SK-N-SH treated with all-trans-retinoic acid at 6 μM for 48 hours (cell line): ENCODE results near the gene ZNF256.

Source experiments
- ATAC-seq: fragments of 200-7000 bp; cut with Tn5 transposase; 3 replicates; pipeline ENCODE4 v1.9.1; 2020; ENCODE audit warnings: mild to moderate bottlenecking, moderate library complexity
- BACH2 ChIP-seq: fragments of 250-450 bp; sonication (Bioruptor Pico); IDR thresholded peaks from 2 replicates; pipeline ENCODE4 v1.9.0; 2021; ENCODE audit warnings: mild to moderate bottlenecking, borderline replicate concordance
- CSDC2 ChIP-seq: fragments of 250-450 bp; sonication (Bioruptor Pico); IDR thresholded peaks from 2 replicates; pipeline ENCODE4 v1.5.0; 2020; ENCODE audit warnings: mild to moderate bottlenecking, moderate library complexity
- ESRRG ChIP-seq: fragments of 250-450 bp; sonication (Bioruptor Pico); IDR thresholded peaks from 2 replicates; pipeline ENCODE4 v1.6.1; 2021; ENCODE audit warnings: mild to moderate bottlenecking
- GLIS3 ChIP-seq: fragments of 250-450 bp; sonication (Bioruptor Pico); IDR thresholded peaks from 2 replicates; pipeline ENCODE4 v1.5.0; 2020; ENCODE audit warnings: mild to moderate bottlenecking, moderate library complexity
- ISL1 ChIP-seq: fragments of 250-450 bp; sonication (Bioruptor Pico); IDR thresholded peaks from 2 replicates; pipeline ENCODE4 v2.1.2; 2022; ENCODE audit warnings: mild to moderate bottlenecking, moderate library complexity
- OSR1 ChIP-seq: fragments of 250-450 bp; sonication (Bioruptor Pico); IDR thresholded peaks from 2 replicates; pipeline ENCODE4 v1.8.0; 2022; ENCODE audit warnings: moderate library complexity, mild to moderate bottlenecking, inconsistent platforms
- SNAI2 ChIP-seq: fragments of 250-450 bp; sonication (Bioruptor Pico); IDR thresholded peaks from 2 replicates; pipeline ENCODE4 v1.5.0; 2020; ENCODE audit warnings: mild to moderate bottlenecking, moderate library complexity
- TCF4 ChIP-seq: fragments of 250-450 bp; sonication (Bioruptor Pico); IDR thresholded peaks from 2 replicates; pipeline ENCODE4 v1.8.0; 2021; ENCODE audit warnings: mild to moderate bottlenecking, moderate library complexity, borderline replicate concordance
- TOX ChIP-seq: fragments of 250-450 bp; sonication (Bioruptor Pico); IDR thresholded peaks from 2 replicates; pipeline ENCODE4 v1.8.0; 2021; ENCODE audit warnings: mild to moderate bottlenecking, moderate library complexity, borderline replicate concordance
- ZFP3 ChIP-seq: fragments of 250-450 bp; sonication (Bioruptor Pico); IDR thresholded peaks from 2 replicates; pipeline ENCODE4 v1.5.0; 2020; ENCODE audit warnings: mild to moderate bottlenecking, moderate library complexity
- ZFP30 ChIP-seq: fragments of 450-650 bp; formaldehyde crosslinking; IDR thresholded peaks from 2 replicates; pipeline ENCODE4 v1.5.0; 2022; ENCODE audit warnings: mild to moderate bottlenecking, moderate library complexity
- ZNF565 ChIP-seq: fragments of 450-650 bp; formaldehyde crosslinking; conservative IDR thresholded peaks from 2 replicates; pipeline ENCODE4 v1.5.0; 2020; ENCODE audit warnings: low read depth, mild to moderate bottlenecking, moderate library complexity
- ZNF70 ChIP-seq: fragments of 450-650 bp; formaldehyde crosslinking; IDR thresholded peaks from 2 replicates; pipeline ENCODE4 v1.5.0; 2020; ENCODE audit warnings: mild to moderate bottlenecking, moderate library complexity
- ZNF8 ChIP-seq: fragments of 450-650 bp; formaldehyde crosslinking; IDR thresholded peaks from 2 replicates; pipeline ENCODE4 v1.5.0; 2020; ENCODE audit warnings: mild to moderate bottlenecking, moderate library complexity
- TF ChIP-seq, protein P1 (sequence below): fragments of 250-450 bp; sonication (Bioruptor Pico); IDR thresholded peaks from 2 replicates; pipeline ENCODE4 v1.5.1; 2020; ENCODE audit warnings: low read depth, mild to moderate bottlenecking, moderate library complexity
- TF ChIP-seq, protein P2 (sequence below): fragments of 250-450 bp; sonication (Bioruptor Pico); IDR thresholded peaks from 2 replicates; pipeline ENCODE4 v1.5.1; 2021; ENCODE audit warnings: mild to moderate bottlenecking, moderate library complexity
- TF ChIP-seq, protein P3 (sequence below): fragments of 250-450 bp; sonication (Bioruptor Pico); IDR thresholded peaks from 2 replicates; pipeline ENCODE4 v1.8.0; 2020; ENCODE audit warnings: mild to moderate bottlenecking, moderate library complexity, borderline replicate concordance
- TF ChIP-seq, protein P4 (sequence below): fragments of 250-450 bp; sonication (Bioruptor Pico); IDR thresholded peaks from 2 replicates; pipeline ENCODE4 v1.8.0; 2021; ENCODE audit warnings: low read depth, mild to moderate bottlenecking, moderate library complexity, borderline replicate concordance
- TF ChIP-seq, protein P5 (sequence below): fragments of 250-450 bp; sonication (Bioruptor Pico); IDR thresholded peaks from 2 replicates; pipeline ENCODE4 v1.5.0; 2020; ENCODE audit warnings: mild to moderate bottlenecking, moderate library complexity

Gene ZNF256

DNA sequence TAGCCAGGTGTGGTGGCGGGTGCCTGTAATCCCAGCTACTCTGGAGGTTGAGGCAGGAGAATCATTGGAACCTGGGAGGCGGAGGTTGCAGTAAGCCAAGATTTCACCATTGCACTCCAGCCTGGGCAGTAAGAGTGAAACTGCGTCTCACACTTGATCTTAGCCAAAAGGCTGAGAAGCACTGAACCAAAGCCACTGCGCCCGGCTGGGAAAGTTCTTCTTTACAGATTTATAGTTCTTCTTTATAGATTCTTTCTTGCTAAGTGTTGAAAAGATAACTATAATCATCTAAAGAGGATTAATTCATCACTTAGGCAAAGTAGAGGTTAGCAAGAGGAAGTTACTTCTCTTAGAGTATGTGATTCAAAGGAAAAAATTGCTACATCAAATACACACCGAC is 42.2 kb downstream of the ZNF256 start:
- no peak for ATAC-seq
- TF ChIP-seq ESRRG (CRISPR knock-in tag) (no peak), ISL1 (CRISPR knock-in tag) (no peak), CSDC2 (CRISPR knock-in tag) (no peak), TCF4 (CRISPR knock-in tag) (no peak), ZNF70 (CRISPR knock-in tag) (no peak), ZNF565 (CRISPR knock-in tag) (no peak), ZFP30 (CRISPR knock-in tag) (no peak), ZFP3 (no peak)
- TF ChIP-seq, protein P1, sequence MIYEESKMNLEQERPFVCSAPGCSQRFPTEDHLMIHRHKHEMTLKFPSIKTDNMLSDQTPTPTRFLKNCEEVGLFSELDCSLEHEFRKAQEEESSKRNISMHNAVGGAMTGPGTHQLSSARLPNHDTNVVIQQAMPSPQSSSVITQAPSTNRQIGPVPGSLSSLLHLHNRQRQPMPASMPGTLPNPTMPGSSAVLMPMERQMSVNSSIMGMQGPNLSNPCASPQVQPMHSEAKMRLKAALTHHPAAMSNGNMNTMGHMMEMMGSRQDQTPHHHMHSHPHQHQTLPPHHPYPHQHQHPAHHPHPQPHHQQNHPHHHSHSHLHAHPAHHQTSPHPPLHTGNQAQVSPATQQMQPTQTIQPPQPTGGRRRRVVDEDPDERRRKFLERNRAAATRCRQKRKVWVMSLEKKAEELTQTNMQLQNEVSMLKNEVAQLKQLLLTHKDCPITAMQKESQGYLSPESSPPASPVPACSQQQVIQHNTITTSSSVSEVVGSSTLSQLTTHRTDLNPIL (CRISPR knock-in tag) = no peak
- TF ChIP-seq, protein P2, sequence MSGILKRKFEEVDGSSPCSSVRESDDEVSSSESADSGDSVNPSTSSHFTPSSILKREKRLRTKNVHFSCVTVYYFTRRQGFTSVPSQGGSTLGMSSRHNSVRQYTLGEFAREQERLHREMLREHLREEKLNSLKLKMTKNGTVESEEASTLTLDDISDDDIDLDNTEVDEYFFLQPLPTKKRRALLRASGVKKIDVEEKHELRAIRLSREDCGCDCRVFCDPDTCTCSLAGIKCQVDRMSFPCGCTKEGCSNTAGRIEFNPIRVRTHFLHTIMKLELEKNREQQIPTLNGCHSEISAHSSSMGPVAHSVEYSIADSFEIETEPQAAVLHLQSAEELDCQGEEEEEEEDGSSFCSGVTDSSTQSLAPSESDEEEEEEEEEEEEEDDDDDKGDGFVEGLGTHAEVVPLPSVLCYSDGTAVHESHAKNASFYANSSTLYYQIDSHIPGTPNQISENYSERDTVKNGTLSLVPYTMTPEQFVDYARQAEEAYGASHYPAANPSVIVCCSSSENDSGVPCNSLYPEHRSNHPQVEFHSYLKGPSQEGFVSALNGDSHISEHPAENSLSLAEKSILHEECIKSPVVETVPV (CRISPR knock-in tag) = no peak

DNA sequence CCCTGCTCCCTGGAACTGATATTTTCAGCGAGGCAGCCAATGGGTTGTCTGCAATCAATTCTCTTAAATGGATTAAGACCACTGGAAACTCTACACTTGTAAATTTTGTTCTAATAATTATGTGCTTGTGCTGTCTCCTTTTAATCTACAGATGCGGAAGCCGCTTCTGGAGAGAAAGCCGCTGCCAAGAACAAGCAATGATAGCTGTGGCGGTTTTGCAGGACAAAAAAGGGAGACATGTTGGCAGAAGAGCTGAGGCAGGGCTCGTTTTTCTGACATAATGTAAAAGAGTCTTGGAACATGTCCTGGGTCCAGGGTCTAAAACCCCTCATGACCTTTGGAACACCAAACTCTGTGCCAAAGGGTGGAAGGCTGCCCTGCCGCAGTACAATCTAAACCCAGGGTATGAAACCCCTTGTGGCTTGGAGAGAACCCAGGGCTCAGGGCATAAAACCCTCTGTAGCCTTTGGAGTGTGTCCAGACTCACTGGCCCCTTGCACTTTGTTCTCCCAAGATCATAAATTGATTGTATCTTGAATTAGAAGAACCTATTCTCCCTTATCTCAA is 43.8 kb downstream of the ZNF256 start:
- TF ChIP-seq, protein P3, sequence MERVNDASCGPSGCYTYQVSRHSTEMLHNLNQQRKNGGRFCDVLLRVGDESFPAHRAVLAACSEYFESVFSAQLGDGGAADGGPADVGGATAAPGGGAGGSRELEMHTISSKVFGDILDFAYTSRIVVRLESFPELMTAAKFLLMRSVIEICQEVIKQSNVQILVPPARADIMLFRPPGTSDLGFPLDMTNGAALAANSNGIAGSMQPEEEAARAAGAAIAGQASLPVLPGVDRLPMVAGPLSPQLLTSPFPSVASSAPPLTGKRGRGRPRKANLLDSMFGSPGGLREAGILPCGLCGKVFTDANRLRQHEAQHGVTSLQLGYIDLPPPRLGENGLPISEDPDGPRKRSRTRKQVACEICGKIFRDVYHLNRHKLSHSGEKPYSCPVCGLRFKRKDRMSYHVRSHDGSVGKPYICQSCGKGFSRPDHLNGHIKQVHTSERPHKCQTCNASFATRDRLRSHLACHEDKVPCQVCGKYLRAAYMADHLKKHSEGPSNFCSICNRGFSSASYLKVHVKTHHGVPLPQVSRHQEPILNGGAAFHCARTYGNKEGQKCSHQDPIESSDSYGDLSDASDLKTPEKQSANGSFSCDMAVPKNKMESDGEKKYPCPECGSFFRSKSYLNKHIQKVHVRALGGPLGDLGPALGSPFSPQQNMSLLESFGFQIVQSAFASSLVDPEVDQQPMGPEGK (CRISPR knock-in tag) = no peak
- no peak for TF ChIP-seq ISL1 (CRISPR knock-in tag)
- no peak for TF ChIP-seq SNAI2 (CRISPR knock-in tag)
- TF ChIP-seq ZFP3 = no peak
- no peak for TF ChIP-seq OSR1
- TF ChIP-seq, protein P4, sequence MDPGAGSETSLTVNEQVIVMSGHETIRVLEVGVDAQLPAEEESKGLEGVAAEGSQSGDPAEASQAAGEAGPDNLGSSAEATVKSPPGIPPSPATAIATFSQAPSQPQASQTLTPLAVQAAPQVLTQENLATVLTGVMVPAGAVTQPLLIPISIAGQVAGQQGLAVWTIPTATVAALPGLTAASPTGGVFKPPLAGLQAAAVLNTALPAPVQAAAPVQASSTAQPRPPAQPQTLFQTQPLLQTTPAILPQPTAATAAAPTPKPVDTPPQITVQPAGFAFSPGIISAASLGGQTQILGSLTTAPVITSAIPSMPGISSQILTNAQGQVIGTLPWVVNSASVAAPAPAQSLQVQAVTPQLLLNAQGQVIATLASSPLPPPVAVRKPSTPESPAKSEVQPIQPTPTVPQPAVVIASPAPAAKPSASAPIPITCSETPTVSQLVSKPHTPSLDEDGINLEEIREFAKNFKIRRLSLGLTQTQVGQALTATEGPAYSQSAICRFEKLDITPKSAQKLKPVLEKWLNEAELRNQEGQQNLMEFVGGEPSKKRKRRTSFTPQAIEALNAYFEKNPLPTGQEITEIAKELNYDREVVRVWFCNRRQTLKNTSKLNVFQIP (CRISPR knock-in tag) = no peak
- no peak for TF ChIP-seq CSDC2 (CRISPR knock-in tag)
- no peak for TF ChIP-seq ZNF565 (CRISPR knock-in tag)
- TF ChIP-seq ESRRG (CRISPR knock-in tag) = no peak
- no peak for TF ChIP-seq ZNF70 (CRISPR knock-in tag)
- no peak for TF ChIP-seq ZNF8 (CRISPR knock-in tag)
- no peak for TF ChIP-seq TOX (CRISPR knock-in tag)
- no peak for TF ChIP-seq BACH2 (CRISPR knock-in tag)
- TF ChIP-seq GLIS3 (CRISPR knock-in tag) = no peak
- no peak for TF ChIP-seq ZFP30 (CRISPR knock-in tag)
- TF ChIP-seq, protein P1 (CRISPR knock-in tag) = no peak
- ATAC-seq = no peak

DNA sequence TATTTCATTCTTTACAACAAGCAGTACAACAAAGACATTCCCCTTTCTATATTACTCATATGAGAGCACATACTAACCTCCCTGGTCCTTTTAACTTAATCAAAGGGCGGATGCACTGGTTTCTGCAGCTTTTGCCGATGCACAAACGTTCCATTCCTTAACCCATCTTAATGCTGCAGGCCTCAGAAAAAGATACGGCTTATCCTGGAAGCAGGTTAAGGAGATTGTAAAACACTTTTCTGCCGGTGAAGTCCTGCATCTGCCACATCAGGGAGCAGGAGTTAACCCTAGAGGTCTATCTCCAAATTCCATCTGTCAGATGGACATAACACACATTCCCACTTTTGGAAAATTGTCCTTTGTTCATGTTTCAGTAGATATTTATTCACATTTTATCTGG is 47.2 kb downstream of the ZNF256 start:
- TF ChIP-seq, protein P1 (CRISPR knock-in tag) = no peak
- TF ChIP-seq, protein P5, sequence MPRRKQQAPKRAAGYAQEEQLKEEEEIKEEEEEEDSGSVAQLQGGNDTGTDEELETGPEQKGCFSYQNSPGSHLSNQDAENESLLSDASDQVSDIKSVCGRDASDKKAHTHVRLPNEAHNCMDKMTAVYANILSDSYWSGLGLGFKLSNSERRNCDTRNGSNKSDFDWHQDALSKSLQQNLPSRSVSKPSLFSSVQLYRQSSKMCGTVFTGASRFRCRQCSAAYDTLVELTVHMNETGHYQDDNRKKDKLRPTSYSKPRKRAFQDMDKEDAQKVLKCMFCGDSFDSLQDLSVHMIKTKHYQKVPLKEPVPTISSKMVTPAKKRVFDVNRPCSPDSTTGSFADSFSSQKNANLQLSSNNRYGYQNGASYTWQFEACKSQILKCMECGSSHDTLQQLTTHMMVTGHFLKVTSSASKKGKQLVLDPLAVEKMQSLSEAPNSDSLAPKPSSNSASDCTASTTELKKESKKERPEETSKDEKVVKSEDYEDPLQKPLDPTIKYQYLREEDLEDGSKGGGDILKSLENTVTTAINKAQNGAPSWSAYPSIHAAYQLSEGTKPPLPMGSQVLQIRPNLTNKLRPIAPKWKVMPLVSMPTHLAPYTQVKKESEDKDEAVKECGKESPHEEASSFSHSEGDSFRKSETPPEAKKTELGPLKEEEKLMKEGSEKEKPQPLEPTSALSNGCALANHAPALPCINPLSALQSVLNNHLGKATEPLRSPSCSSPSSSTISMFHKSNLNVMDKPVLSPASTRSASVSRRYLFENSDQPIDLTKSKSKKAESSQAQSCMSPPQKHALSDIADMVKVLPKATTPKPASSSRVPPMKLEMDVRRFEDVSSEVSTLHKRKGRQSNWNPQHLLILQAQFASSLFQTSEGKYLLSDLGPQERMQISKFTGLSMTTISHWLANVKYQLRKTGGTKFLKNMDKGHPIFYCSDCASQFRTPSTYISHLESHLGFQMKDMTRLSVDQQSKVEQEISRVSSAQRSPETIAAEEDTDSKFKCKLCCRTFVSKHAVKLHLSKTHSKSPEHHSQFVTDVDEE (CRISPR knock-in tag) = no peak
- TF ChIP-seq, protein P2 (CRISPR knock-in tag) = no peak
- TF ChIP-seq ZNF70 (CRISPR knock-in tag) (no peak), ZNF8 (CRISPR knock-in tag) (no peak)
- ATAC-seq = no peak
